DND-41 (cell line): Measurements from ENCODE around the gene OPCML.
A peak's percentile ranks its signal among the peaks of the same experiment; 100 is the strongest.

Source experiments
- ATAC-seq: fragments of 200-7000 bp; cut with Tn5 transposase; 3 replicates; pipeline ENCODE4 v1.9.1; 2021; ENCODE audit warnings: low read depth; ENCODE audit not compliant: insufficient read depth
- DNase-seq: peaks from one replicate; pipeline ENCODE4 v3.0.0-alpha.2; 2020
- H2AFZ ChIP-seq: 2 replicates; pipeline ENCODE4 v1.6.0; 2012; ENCODE audit warnings: low read depth, low read length
- H3K27ac ChIP-seq: 2 replicates; pipeline ENCODE4 v1.5.1; 2012; ENCODE audit warnings: low read length, inconsistent platforms
- H3K27me3 ChIP-seq: fragments of 200-600 bp; sonication (generic); 2 replicates; pipeline ENCODE4 v1.6.0; 2012; ENCODE audit warnings: low read length, mild to moderate bottlenecking, inconsistent platforms; ENCODE audit not compliant: insufficient read depth, poor library complexity
- H3K36me3 ChIP-seq: 2 replicates; pipeline ENCODE4 v1.5.1; 2012; ENCODE audit warnings: low read length, inconsistent platforms; ENCODE audit not compliant: insufficient read depth
- H3K4me1 ChIP-seq: 2 replicates; pipeline ENCODE4 v1.5.1; 2012; ENCODE audit warnings: mild to moderate bottlenecking, low read length; ENCODE audit not compliant: insufficient read depth
- H3K4me2 ChIP-seq: 2 replicates; pipeline ENCODE4 v1.6.0; 2012; ENCODE audit warnings: mild to moderate bottlenecking, moderate library complexity, low read length, inconsistent platforms; ENCODE audit not compliant: insufficient read depth
- H3K4me3 ChIP-seq, 2 experiments: fragments of 200-600 bp in 1 of 2; shearing (Covaris generic) in 1 of 2; 2 replicates each; pipeline ENCODE4 v1.5.1; 2012 to 2016; ENCODE audit warnings: inconsistent platforms in 2 of 2, low read length in 2 of 2, mild to moderate bottlenecking in 2 of 2, low read depth in 1 of 2, moderate library complexity in 1 of 2
- H3K79me2 ChIP-seq: 2 replicates; pipeline ENCODE4 v1.6.0; 2012; ENCODE audit warnings: low read length, inconsistent platforms; ENCODE audit not compliant: insufficient read depth
- H3K9ac ChIP-seq: 2 replicates; pipeline ENCODE4 v1.6.0; 2012; ENCODE audit warnings: low read depth, mild to moderate bottlenecking, inconsistent platforms, low read length, moderate library complexity
- H3K9me3 ChIP-seq: 2 replicates; pipeline ENCODE4 v1.5.1; 2012; ENCODE audit warnings: low read length, moderate library complexity, mild to moderate bottlenecking, inconsistent platforms; ENCODE audit not compliant: insufficient read depth, severe bottlenecking
- H4K20me1 ChIP-seq: 2 replicates; pipeline ENCODE4 v1.6.0; 2012; ENCODE audit warnings: low read length; ENCODE audit not compliant: insufficient read depth
- EZH2 ChIP-seq: IDR thresholded peaks from 3 replicates; pipeline ENCODE4 v1.6.1; 2012; ENCODE audit warnings: borderline replicate concordance, low read depth, mild to moderate bottlenecking, moderate library complexity, low read length, inconsistent platforms; ENCODE audit not compliant: severe bottlenecking
- TF ChIP-seq, protein P1 (sequence below): IDR thresholded peaks from 2 replicates; pipeline ENCODE4 v1.5.1; 2012; ENCODE audit warnings: borderline replicate concordance, low read length, moderate library complexity, mild to moderate bottlenecking; ENCODE audit not compliant: poor library complexity, severe bottlenecking; ENCODE audit errors: extremely low read depth

The OPCML gene

DNA sequence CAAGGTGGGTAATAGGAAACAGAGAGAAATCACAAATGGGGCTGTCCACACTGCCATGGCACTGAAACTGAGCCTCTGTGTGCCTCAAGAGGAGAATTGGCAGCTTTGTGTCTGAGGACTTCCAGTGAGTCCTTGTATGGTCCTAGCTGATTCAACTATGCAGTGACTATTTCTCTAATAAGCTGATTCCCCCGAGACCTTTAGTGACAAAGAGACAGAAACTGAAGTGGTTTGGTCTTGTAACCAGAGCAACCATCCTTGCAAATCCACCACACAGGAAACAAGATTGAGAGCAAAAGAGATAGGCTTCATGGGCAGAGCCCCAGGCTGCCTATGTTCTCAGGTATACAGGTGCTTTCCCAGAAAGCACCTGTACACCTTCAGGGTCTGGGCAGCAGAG lies 1123.4 kb downstream of the OPCML start:
- Histone ChIP-seq H3K79me2 (no peaks in the 10 kb centered on the region), H3K4me1 (no peaks in the 10 kb centered on the region), H2AFZ (no peak overlapping the region), H3K9ac (no peak overlapping the region), H3K9me3 (no peaks in the 10 kb centered on the region), H3K4me2 (no peak overlapping the region), H4K20me1 (no peaks in the 10 kb centered on the region), H3K4me3 (no peak overlapping the region), H3K27me3 (peaks cover 6% of the 10 kb centered on the region), H3K27ac (no peak overlapping the region), H3K36me3 (no peaks in the 10 kb centered on the region)
- TF ChIP-seq EZH2, result no peak
- TF ChIP-seq, protein P1, sequence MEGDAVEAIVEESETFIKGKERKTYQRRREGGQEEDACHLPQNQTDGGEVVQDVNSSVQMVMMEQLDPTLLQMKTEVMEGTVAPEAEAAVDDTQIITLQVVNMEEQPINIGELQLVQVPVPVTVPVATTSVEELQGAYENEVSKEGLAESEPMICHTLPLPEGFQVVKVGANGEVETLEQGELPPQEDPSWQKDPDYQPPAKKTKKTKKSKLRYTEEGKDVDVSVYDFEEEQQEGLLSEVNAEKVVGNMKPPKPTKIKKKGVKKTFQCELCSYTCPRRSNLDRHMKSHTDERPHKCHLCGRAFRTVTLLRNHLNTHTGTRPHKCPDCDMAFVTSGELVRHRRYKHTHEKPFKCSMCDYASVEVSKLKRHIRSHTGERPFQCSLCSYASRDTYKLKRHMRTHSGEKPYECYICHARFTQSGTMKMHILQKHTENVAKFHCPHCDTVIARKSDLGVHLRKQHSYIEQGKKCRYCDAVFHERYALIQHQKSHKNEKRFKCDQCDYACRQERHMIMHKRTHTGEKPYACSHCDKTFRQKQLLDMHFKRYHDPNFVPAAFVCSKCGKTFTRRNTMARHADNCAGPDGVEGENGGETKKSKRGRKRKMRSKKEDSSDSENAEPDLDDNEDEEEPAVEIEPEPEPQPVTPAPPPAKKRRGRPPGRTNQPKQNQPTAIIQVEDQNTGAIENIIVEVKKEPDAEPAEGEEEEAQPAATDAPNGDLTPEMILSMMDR, result no peak
- ATAC-seq, result no peak
- DNase-seq, result no peak

DNA sequence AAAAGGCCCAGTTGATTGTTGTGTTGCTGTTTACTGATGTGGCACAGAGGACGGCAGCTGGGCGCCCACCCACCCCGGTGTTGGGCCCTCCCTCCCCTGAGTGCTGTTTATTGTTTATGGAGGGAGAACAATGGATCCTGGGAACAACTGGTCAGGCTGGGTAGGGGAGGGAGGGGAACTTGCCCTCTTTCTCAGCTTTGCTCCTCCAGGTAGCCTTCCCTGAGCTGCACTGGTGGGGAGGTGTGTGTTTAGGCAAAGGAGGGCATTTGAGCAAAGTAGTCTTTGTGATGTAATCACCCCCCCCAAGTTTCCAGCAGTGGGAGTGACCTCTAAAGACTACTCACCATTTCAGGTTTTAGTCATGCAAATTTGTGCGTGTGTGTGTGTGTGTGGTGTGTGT lies 1126.6 kb downstream of the OPCML start:
- H3K27ac ChIP-seq, result no peak overlapping the region
- no peaks in the 10 kb centered on the region for H3K9me3 ChIP-seq
- no peak for ATAC-seq
- H3K4me3 ChIP-seq, result no peak overlapping the region
- H4K20me1 ChIP-seq, result no peaks in the 10 kb centered on the region
- no peak for TF ChIP-seq EZH2
- TF ChIP-seq, protein P1, result no peak
- no peak overlapping the region for H3K9ac ChIP-seq
- no peaks in the 10 kb centered on the region for H3K79me2 ChIP-seq
- no peak for DNase-seq
- H3K4me1 ChIP-seq, result no peaks in the 10 kb centered on the region
- no peaks in the 10 kb centered on the region for H3K36me3 ChIP-seq
- H2AFZ ChIP-seq, result no peak overlapping the region
- no peak overlapping the region for H3K4me2 ChIP-seq
- peaks cover 5% of the 10 kb centered on the region for H3K27me3 ChIP-seq

DNA sequence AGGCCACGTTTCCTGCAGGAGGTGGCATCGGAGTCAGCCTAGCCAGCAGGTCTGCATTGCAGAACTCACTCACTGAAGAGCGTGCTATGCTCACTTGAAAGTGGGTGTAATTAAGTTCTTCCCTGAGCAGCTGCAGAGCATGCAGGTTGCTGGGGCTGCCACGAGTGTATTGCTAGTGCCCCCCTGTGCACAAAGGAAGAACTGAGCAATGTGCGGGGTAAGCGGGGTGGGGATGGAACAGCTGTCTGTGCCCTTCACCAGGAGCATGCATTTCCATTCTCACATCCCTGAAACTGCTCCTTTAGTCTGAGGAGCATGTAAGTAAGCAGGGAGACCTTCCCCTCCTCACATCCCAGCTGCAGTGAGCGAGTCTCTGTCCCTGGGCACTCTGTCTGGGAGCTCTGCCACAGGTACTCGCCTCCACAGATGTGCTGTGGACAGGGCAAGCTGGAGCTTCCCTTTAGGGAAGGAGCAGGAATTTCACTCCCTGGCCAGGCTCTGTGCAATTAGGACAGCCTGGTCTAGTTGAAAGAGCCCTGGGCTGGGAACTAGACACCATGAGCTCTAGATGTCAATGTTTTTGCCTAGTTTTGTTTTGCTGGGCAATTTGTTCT lies 1130.1 kb downstream of the OPCML start:
- H2AFZ ChIP-seq, result no peak overlapping the region
- H3K9me3 ChIP-seq, result no peaks in the 10 kb centered on the region
- no peaks in the 10 kb centered on the region for H3K4me1 ChIP-seq
- no peak overlapping the region for H3K27ac ChIP-seq
- H3K36me3 ChIP-seq, result no peaks in the 10 kb centered on the region
- H3K4me3 ChIP-seq, result no peak overlapping the region
- H4K20me1 ChIP-seq, result no peaks in the 10 kb centered on the region
- H3K9ac ChIP-seq, result no peak overlapping the region
- TF ChIP-seq, protein P1, result peak; percentile 52
- no peak for TF ChIP-seq EZH2
- peaks cover 5% of the 10 kb centered on the region for H3K27me3 ChIP-seq
- no peaks in the 10 kb centered on the region for H3K79me2 ChIP-seq
- H3K4me2 ChIP-seq, result no peak overlapping the region
- DNase-seq (peak; percentile 29), ATAC-seq (peak; percentile 65; the same call in 2 of the 3 replicates)
